GM12873 (cell line): Measurements from ENCODE around the gene DDX1.

ENCODE experiments used
- CTCF ChIP-seq: IDR thresholded peaks from 2 replicates; pipeline ENCODE4 v1.5.1; 2012; ENCODE audit warnings: low read depth, mild to moderate bottlenecking, moderate library complexity, low read length, control low read depth; ENCODE audit not compliant: insufficient read depth; ENCODE audit errors: missing control alignments

The DDX1 gene

GRCh38 chr2:15593327-15593705 lies 1.6 kb downstream of the DDX1 start:
- TF ChIP-seq CTCF: no peak

GRCh38 chr2:15594291-15595256 lies 2.9 kb downstream of the DDX1 start:
- no peak for TF ChIP-seq CTCF

- TF ChIP-seq CTCF: no peak
Observed at GRCh38 chr2:15595342-15595905, 3.8 kb downstream of the DDX1 start.

- TF ChIP-seq CTCF: no peak
Observed at GRCh38 chr2:15595936-15596335, 4.3 kb downstream of the DDX1 start.

- no peak for TF ChIP-seq CTCF
Observed at GRCh38 chr2:15596350-15596749, 4.7 kb downstream of the DDX1 start.

- TF ChIP-seq CTCF: no peak
Observed at GRCh38 chr2:15596968-15597367, 5.3 kb downstream of the DDX1 start.

- no peak for TF ChIP-seq CTCF
Observed at GRCh38 chr2:15599994-15600393, 8.3 kb downstream of the DDX1 start.
